A549 treated with AZD9567 at 1 μM for 4 hours (cell line): Measurements from ENCODE around the gene GKN1. TPM values are rescaled to one million over a fixed set of nuclear protein-coding genes. Genes with fewer than 3 reads are reported as not detected.

Source experiments
- total RNA-seq: library from RNA; stranded (reverse); fragments of 200-300 nt; extraction: Qiagen RNA extraction; gene quantifications from 5 replicates; pipeline ENCODE4 v1.2.3, GENCODE V29; 2022; ENCODE audit not compliant: insufficient read depth

The GKN1 gene, protein sequence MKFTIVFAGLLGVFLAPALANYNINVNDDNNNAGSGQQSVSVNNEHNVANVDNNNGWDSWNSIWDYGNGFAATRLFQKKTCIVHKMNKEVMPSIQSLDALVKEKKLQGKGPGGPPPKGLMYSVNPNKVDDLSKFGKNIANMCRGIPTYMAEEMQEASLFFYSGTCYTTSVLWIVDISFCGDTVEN
- 0.45 to 0.66 TPM (median 0.50 TPM) in 4 of 5 replicates, not detected in the other for total RNA-seq

GRCh38 chr2:68974251-68974650 lies at the start of gene GKN1:
Gene GKN1 (plus strand): TSS chr2:68974636. CDS start chr2:68974678, 42 bp downstream.

GRCh38 chr2:68952887-68953521 lies 21.4 kb upstream of the GKN1 start, which contains the start of gene GKN2:
Gene GKN2 (minus strand): TSS chr2:68952893. CDS start chr2:68952861, 32 bp downstream.

GRCh38 chr2:69013142-69013839 lies 38.9 kb downstream of the GKN1 start, which contains the start of gene ANTXR1:
Gene ANTXR1 (plus strand): TSS chr2:69013179. CDS start chr2:69013500, 321 bp downstream.

Other genes with a start within 250 kb of the GKN1 start
- gene ARHGAP25, start 239.8 kb upstream of the GKN1 start, total RNA-seq: 0.14 to 0.29 TPM (median 0.25 TPM) in 4 of 5 replicates, not detected in the other
- not detected in 5 replicates for gene BMP10, start 103.2 kb upstream of the GKN1 start, total RNA-seq
- 1.6 to 2.8 TPM (median 2.3 TPM) in 4 of 5 replicates, not detected in the other for gene GKN2, start 21.7 kb upstream of the GKN1 start, total RNA-seq
- gene ANTXR1, start 38.5 kb downstream of the GKN1 start, total RNA-seq: 106 to 133 TPM (median 127 TPM) in 5 replicates